NCI-H82 treated with DMSO at 0.1 percent for 48 hours (cell line): ENCODE results near the gene DNAJB6.

Source experiments
- DNase-seq: peaks from one replicate; lab custom pipeline; 2025; ENCODE audit not compliant: unreplicated experiment; lab: John Stamatoyannopoulos, UW

Gene DNAJB6

GRCh38 chr7:157407512-157408257 is 70.9 kb downstream of the DNAJB6 start:
- DNase-seq, result no peak

GRCh38 chr7:157408258-157409101 is 71.7 kb downstream of the DNAJB6 start:
- DNase-seq, result no peak

- DNase-seq, result no peak
These were observed 72.4 kb downstream of the DNAJB6 start for GRCh38 chr7:157409149-157409752.

GRCh38 chr7:157409753-157410727 is 73.2 kb downstream of the DNAJB6 start:
- DNase-seq, result no peak

- DNase-seq, result no peak
These were observed 74.2 kb downstream of the DNAJB6 start for GRCh38 chr7:157410831-157411556.

GRCh38 chr7:157411580-157411979 is 74.8 kb downstream of the DNAJB6 start:
- DNase-seq, result no peak

- DNase-seq, result no peak
These were observed 75.2 kb downstream of the DNAJB6 start for GRCh38 chr7:157412021-157412443.

GRCh38 chr7:157412491-157413180 is 75.8 kb downstream of the DNAJB6 start:
- no peak for DNase-seq

GRCh38 chr7:157413881-157414701 is 77.3 kb downstream of the DNAJB6 start:
- no peak for DNase-seq

GRCh38 chr7:157414702-157415096 is 77.9 kb downstream of the DNAJB6 start:
- DNase-seq, result no peak

- DNase-seq, result no peak
These were observed 78.7 kb downstream of the DNAJB6 start for GRCh38 chr7:157415486-157415885.

- DNase-seq, result no peak
These were observed 79.2 kb downstream of the DNAJB6 start for GRCh38 chr7:157416011-157416410.

GRCh38 chr7:157418204-157419034 is 81.6 kb downstream of the DNAJB6 start:
- DNase-seq, result no peak

GRCh38 chr7:157419035-157419293 is 82.2 kb downstream of the DNAJB6 start:
- DNase-seq, result no peak

- no peak for DNase-seq
These were observed 85.5 kb downstream of the DNAJB6 start for GRCh38 chr7:157422279-157422678.

- no peak for DNase-seq
These were observed 86.5 kb downstream of the DNAJB6 start for GRCh38 chr7:157423348-157423747.

GRCh38 chr7:157423886-157424565 is 87.2 kb downstream of the DNAJB6 start:
- DNase-seq, result no peak
